GM20000 (cell line): Measurements from ENCODE around the gene FAM227B.
"Not testable (repeated sequence)": the region's sequence is repeated elsewhere in the genome, so short reads cannot be mapped to it uniquely, and the experiment has no call there.

ENCODE experiments used
- DNase-seq: peaks from one replicate; pipeline ENCODE4 v3.0.0; 2012; ENCODE audit warnings: low spot score
- TF ChIP-seq, protein P1 (sequence below): IDR thresholded peaks from 2 replicates; pipeline ENCODE4 v1.5.1; 2012; ENCODE audit warnings: mild to moderate bottlenecking, control low read depth; ENCODE audit errors: extremely low read depth, missing control alignments

Gene FAM227B

DNA sequence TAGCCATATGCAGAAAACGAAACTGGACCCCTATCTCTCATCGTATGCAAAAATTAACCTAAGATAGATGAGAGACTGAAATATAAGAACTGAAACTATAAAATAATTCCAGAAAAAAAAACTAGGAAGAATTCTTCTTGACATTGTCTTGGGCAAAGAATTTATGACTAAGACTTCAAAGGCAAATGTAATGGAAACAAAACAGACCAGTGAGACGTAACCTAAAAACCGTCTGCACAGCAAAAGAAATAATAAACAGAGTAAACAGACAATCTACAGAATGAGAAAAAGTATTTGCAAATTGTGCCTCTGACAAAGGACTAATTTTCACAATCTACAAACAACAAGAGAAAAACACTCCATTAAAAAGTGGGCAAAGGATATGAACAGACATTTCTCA lies 92.3 kb downstream of the FAM227B start:
- no peak for DNase-seq
- TF ChIP-seq, protein P1, sequence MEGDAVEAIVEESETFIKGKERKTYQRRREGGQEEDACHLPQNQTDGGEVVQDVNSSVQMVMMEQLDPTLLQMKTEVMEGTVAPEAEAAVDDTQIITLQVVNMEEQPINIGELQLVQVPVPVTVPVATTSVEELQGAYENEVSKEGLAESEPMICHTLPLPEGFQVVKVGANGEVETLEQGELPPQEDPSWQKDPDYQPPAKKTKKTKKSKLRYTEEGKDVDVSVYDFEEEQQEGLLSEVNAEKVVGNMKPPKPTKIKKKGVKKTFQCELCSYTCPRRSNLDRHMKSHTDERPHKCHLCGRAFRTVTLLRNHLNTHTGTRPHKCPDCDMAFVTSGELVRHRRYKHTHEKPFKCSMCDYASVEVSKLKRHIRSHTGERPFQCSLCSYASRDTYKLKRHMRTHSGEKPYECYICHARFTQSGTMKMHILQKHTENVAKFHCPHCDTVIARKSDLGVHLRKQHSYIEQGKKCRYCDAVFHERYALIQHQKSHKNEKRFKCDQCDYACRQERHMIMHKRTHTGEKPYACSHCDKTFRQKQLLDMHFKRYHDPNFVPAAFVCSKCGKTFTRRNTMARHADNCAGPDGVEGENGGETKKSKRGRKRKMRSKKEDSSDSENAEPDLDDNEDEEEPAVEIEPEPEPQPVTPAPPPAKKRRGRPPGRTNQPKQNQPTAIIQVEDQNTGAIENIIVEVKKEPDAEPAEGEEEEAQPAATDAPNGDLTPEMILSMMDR = no peak

DNA sequence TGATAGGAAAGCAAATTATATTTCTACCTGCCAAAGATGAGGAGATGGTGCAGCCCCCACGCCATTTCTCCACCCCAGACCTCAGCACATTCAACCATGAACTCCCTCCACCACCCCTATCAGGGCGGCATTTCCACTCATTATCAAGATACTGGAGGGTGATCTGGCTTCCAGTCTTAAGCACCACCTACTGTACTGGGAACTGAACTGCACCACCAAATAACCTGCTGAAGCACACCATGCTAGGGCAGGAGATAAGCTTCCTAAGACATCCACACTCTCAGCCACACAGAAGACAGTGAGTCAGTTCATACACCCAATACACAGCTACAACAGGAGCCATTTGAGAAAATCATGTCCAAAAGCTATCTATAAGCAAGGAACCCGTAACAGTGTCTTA lies 98.8 kb downstream of the FAM227B start:
- TF ChIP-seq, protein P1 = no peak
- no peak for DNase-seq

DNA sequence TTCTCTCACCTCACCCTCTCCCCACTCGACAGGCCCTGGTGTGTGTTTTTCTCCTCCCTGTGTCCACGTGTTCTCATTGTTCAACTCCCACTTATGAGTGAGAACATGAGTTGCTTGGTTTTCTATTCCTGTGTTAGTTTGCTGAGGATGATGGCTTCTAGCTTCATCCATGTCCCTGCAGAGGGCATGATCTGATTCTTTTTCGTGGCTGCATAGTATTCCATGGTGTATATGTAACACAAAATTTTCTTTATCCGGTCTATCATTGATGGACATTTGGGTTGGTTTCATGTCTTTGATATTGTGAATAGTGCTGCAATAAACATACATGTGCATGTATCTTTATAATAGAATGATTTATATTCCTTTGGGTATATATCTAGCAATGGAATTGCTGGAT lies 107.9 kb downstream of the FAM227B start:
- DNase-seq = not testable (repeated sequence)

DNA sequence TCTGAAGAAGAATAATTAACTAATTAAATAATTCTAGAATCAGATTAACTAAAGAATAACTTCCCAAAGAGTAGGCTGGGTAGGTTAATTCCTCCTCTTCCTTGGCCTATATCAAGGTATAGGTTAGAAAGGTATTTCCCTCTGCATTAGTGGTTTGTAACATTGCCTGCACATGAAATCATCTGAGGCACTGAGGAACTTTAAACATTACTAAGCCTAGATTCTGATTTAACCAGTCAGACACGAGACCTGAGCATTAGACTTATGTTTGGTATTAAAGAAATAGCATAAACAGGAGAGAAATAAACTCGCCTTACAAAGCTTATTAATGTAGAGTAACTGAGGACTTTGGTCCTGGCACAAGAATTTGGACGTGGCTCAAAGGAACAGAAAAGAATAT lies 113.4 kb downstream of the FAM227B start:
- TF ChIP-seq, protein P1 = no peak
- DNase-seq = no peak

DNA sequence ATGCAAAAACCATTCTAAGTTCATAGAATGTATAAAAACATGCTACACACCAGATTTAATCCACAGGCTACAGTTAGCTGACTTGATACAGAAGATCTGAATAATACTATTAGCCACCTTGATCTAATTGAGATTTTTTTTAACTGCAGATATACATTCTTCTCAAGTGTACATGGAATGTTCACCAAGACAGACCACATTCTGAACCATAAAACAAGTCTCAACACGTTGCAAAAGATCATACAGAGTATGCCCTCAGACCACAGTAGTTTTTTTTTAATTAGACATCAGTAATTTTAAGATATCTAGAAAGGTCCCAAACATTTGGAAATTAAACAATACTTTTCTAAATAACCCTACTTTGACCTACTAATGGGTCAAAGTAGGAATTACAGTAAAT lies 114.3 kb downstream of the FAM227B start:
- TF ChIP-seq, protein P1 = no peak
- no peak for DNase-seq

DNA sequence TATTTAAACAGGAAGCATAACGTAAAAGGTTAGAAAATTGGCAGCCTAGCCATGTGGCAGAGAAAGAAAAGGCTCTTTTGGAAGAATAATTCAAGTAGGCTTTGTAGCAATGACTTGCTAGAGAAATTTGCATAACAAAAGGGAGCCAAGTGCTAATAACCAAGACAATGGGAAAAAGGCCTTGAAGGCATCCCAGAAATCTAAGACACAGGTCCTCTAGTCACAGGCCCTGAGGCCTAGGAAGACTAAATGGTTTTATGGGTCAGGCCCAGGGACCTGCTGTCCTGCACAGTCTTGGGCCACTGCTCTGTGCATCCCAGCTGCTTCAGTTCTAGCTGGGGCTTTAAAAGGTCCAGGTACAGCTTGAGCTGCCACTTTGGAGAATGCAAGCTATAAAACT lies 119.0 kb downstream of the FAM227B start:
- no peak for DNase-seq
- TF ChIP-seq, protein P1 = no peak

DNA sequence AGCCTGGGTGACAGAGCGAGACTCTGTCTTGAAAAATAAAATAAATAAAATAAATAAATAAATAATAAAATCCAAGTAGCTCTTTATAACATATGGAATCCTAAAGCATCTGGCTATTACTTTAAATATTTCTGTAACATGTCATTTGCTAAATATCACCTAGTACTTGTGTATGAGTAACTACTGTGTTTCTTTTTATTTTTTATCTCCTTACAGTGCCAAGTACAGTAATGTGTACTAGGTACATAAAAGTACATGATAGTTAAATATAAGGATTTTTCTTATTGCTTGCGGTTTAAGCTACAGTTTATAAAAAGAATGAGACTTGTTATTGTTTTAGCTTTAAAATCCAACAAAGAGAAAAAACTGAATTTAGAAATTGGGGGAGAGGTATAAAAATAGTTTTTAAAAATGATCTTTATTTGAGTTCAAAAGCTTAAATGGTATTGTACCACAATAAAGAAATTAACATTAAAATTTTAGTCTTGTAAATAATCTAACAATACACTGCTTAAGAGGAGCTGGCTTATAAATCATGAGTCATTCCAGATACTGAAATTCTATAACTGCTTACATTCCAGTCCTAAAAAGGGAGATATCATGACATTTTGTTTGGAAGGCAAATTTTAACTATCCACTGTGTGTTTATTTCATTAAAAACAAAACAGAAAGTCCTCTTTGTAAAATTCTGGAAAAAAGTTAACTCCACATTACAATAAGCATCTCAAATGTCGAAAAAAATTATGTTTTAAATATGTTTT lies 124.4 kb downstream of the FAM227B start:
- TF ChIP-seq, protein P1 = no peak
- DNase-seq = no peak

DNA sequence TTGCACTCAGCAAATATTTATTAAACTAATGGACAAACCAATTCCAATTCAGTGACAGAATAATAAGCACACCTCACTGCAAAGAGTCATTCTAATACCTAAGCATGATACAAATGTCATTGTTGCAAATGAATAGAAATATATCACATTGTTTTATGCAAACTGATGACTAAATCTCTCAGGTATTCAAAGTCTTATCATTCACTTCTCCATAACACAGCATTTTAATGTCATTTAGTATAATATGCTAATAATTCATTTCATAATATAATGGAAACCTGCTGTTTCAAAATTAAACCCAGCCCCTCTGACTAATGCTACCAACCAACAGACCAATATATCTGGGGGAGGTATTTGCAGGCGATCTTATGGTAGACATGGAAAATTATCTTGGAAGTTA lies 125.8 kb downstream of the FAM227B start:
- DNase-seq = no peak
- TF ChIP-seq, protein P1 = no peak
